Liver (tissue), 9 donors: ENCODE data around the gene SMIM36. TPM values are rescaled to one million over a fixed set of nuclear protein-coding genes. Genes with fewer than 3 reads are reported as not detected.
A peak's percentile ranks its signal among the peaks of the same experiment; 100 is the strongest.

ENCODE experiments used
- DNase-seq: peaks from one replicate; pipeline ENCODE4 v3.0.0-alpha.2; 2017; ENCODE audit warnings: low spot score
- H3K27ac ChIP-seq, 2 donors: one replicate each; pipeline ENCODE4 v1.7.0; 2013; ENCODE audit warnings: inconsistent platforms in 2 of 2, low read length in 2 of 2, control low read depth in 1 of 2, low read depth in 1 of 2, mild to moderate bottlenecking in 1 of 2
- H3K27me3 ChIP-seq, 4 donors: one replicate each; pipeline versions ENCODE4 v1.6.1 to v1.7.0; 2013; ENCODE audit warnings: low read length in 3 of 4, inconsistent platforms in 1 of 4, mild to moderate bottlenecking in 1 of 4, moderate library complexity in 1 of 4; ENCODE audit not compliant: control insufficient read depth in 4 of 4, insufficient read depth in 4 of 4
- H3K36me3 ChIP-seq, 4 donors: one replicate each; pipeline versions ENCODE4 v1.6.1 to v1.7.0; 2013; ENCODE audit warnings: low read length in 3 of 4, mild to moderate bottlenecking in 3 of 4, low read depth in 1 of 4, moderate library complexity in 1 of 4; ENCODE audit not compliant: control insufficient read depth in 4 of 4, insufficient read depth in 3 of 4
- H3K4me1 ChIP-seq, 4 donors: one replicate each; pipeline versions ENCODE4 v1.6.1 to v1.7.0; 2013; ENCODE audit warnings: low read length in 3 of 4, mild to moderate bottlenecking in 3 of 4, moderate library complexity in 1 of 4; ENCODE audit not compliant: control insufficient read depth in 4 of 4, insufficient read depth in 4 of 4
- H3K4me3 ChIP-seq, 3 donors: one replicate each; pipeline versions ENCODE4 v1.6.1 to v1.7.0; 2013; ENCODE audit warnings: low read length in 3 of 3, control low read depth in 1 of 3, low read depth in 1 of 3, mild to moderate bottlenecking in 1 of 3
- H3K9ac ChIP-seq, 2 donors: one replicate each; pipeline ENCODE4 v1.7.0; 2013; ENCODE audit warnings: low read length in 2 of 2, mild to moderate bottlenecking in 2 of 2, moderate library complexity in 2 of 2, control low read depth in 1 of 2, low read depth in 1 of 2
- H3K9me3 ChIP-seq, 4 donors: one replicate each; pipeline versions ENCODE4 v1.6.1 to v1.7.0; 2013; ENCODE audit warnings: low read length in 3 of 4; ENCODE audit not compliant: control insufficient read depth in 4 of 4
- ATF3 ChIP-seq: IDR thresholded peaks from 2 replicates; pipeline ENCODE4 v1.6.1; 2016; ENCODE audit warnings: antibody characterized with exemption
- CTCF ChIP-seq: fragments of 150-350 bp; IDR thresholded peaks from 2 replicates; pipeline ENCODE4 v1.5.1; 2017; ENCODE audit warnings: improper control_type of control experiment, low read depth, low read length; ENCODE audit not compliant: missing input control
- EGR1 ChIP-seq, 2 donors: IDR thresholded peaks; 2 replicates each; pipeline ENCODE4 v1.6.1; 2016 to 2018; ENCODE audit warnings: antibody characterized with exemption in 2 of 2, low read depth in 2 of 2
- FOXA1 ChIP-seq: IDR thresholded peaks from 2 replicates; pipeline ENCODE4 v1.6.1; 2016; ENCODE audit warnings: antibody characterized with exemption
- FOXA2 ChIP-seq: IDR thresholded peaks from 2 replicates; pipeline ENCODE4 v1.6.1; 2016; ENCODE audit warnings: antibody characterized with exemption
- GABPA ChIP-seq, 2 donors: IDR thresholded peaks in 1 of 2; conservative IDR thresholded peaks in 1 of 2; 2 replicates each; pipeline ENCODE4 v1.6.1; 2016; ENCODE audit warnings: antibody characterized with exemption in 2 of 2, mild to moderate bottlenecking in 1 of 2, moderate library complexity in 1 of 2
- HNF4A ChIP-seq, 2 donors: conservative IDR thresholded peaks; 2 replicates each; pipeline ENCODE4 v1.6.1; 2016; ENCODE audit warnings: antibody characterized with exemption in 2 of 2, mild to moderate bottlenecking in 2 of 2
- HNF4G ChIP-seq: IDR thresholded peaks from 2 replicates; pipeline ENCODE4 v1.6.1; 2016; ENCODE audit warnings: antibody characterized with exemption
- JUND ChIP-seq, 2 donors: IDR thresholded peaks; 2 replicates each; pipeline ENCODE4 v1.6.1; 2016; ENCODE audit warnings: antibody characterized with exemption in 2 of 2
- NR2F2 ChIP-seq: IDR thresholded peaks from 2 replicates; pipeline ENCODE4 v1.6.1; 2016; ENCODE audit warnings: antibody characterized with exemption
- RAD21 ChIP-seq, 2 donors: IDR thresholded peaks; 2 replicates each; pipeline ENCODE4 v1.6.1; 2016; ENCODE audit warnings: antibody characterized with exemption in 2 of 2, mild to moderate bottlenecking in 2 of 2
- RXRA ChIP-seq, 2 donors: IDR thresholded peaks; 2 replicates each; pipeline ENCODE4 v1.6.1; 2017 to 2018; ENCODE audit warnings: antibody characterized with exemption in 2 of 2, mild to moderate bottlenecking in 1 of 2
- SP1 ChIP-seq: IDR thresholded peaks from 2 replicates; pipeline ENCODE4 v1.6.1; 2018; ENCODE audit warnings: antibody characterized with exemption, mild to moderate bottlenecking
- TAF1 ChIP-seq: conservative IDR thresholded peaks from 2 replicates; pipeline ENCODE4 v1.6.1; 2016; ENCODE audit warnings: antibody characterized with exemption, mild to moderate bottlenecking
- YY1 ChIP-seq: IDR thresholded peaks from 2 replicates; pipeline ENCODE4 v1.6.1; 2016; ENCODE audit warnings: antibody characterized with exemption, mild to moderate bottlenecking
- ZBTB33 ChIP-seq: IDR thresholded peaks from 2 replicates; pipeline ENCODE4 v1.6.1; 2016; ENCODE audit warnings: antibody characterized with exemption
- WGBS: extraction: QIAGEN DNeasy Blood & Tissue Kit; methylation state at CpG from one replicate; pipeline ENCODE4 v1.1.7; 2013; 5-methylcytosine and 5-hydroxymethylcytosine counted together
- polyA plus RNA-seq, 2 donors: library from polyadenylated mRNA; stranded (reverse) in 1 of 2; unstranded in 1 of 2; fragments of 200-250 nt in 1 of 2; fragments of >200 nt in 1 of 2; fragmentation: Nextera tagmentation in 1 of 2; extraction: Ambion mirVana in 1 of 2; gene quantifications; one replicate each; pipeline versions ENCODE4 v1.2.1 to v1.2.3, GENCODE V29; 2013 to 2015
- total RNA-seq, 2 donors: library from RNA; depleted of rRNA; stranded (reverse); fragments of >200 nt; gene quantifications; one replicate each; pipeline ENCODE4 v1.2.3, GENCODE V29; 2014
- TF ChIP-seq, protein P1 (sequence below): IDR thresholded peaks from 2 replicates; pipeline ENCODE4 v1.6.1; 2016; ENCODE audit warnings: antibody characterized with exemption
- TF ChIP-seq, protein P2 (sequence below): IDR thresholded peaks from 2 replicates; pipeline ENCODE4 v1.6.1; 2016; ENCODE audit warnings: antibody characterized with exemption, mild to moderate bottlenecking
- donor health status: healthy.
- donor health status: healthy.
- donor health status: healthy.
- donor health status: healthy.
- donor health status: healthy.

SMIM36 gene
- total and polyA plus RNA-seq, 4 donors, result not detected

- TF ChIP-seq CTCF (no peak), ATF3 (no peak)
Observed at GRCh38 chr17:55532670-55533069, 21.4 kb upstream of the SMIM36 start (continued).

DNA sequence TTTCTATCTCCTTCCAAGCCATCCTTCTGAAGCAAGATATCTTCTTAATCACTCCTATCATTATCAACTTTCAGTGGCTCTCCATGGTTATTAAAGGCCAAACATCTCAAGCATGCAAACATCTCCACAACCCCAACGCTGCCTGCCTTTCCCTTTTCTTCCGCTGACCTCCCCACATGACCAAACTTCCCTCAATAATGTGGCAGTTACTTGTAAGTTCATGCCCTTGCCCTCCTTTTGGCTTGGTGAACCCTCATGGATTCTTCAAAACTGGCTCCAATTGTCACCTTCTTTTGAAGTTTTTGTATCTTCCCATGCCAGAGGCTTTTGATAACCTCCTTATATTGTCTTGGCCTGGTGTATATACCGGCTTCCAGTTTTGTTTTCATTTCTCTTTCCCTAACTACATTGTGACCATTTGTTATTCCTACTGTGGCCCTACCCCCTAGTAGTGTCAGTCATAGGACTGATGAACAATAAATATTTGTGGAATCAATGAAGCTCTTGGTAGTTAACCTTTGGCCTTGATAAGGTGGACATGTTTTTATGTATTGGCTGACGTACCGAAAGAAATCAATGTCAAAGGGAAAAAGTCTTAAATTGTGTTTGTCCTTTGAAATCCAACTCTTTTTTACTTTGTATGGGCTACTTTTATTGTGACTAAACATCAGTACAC is 19.9 kb upstream of the SMIM36 start:
- 38% methylated on average over 5 of the region's 5 CpGs for WGBS
- Histone ChIP-seq H3K27ac (peak overlapping the region; percentile 64 to 74), H3K9me3 (no peaks in the 10 kb centered on the region), H3K36me3 (no peaks in the 10 kb centered on the region), H3K9ac (peak overlapping the region in 1 of 2 donors; percentile 51), H3K27me3 (no peaks in the 10 kb centered on the region), H3K4me1 (peaks cover 4 to 34% (median 25%) of the 10 kb centered on the region in 4 donors), H3K4me3 (peak overlapping the region; percentile 20 to 63 (median 43))
- DNase-seq, result no peak
- TF ChIP-seq JUND (IDR thresholded peaks at IDR 0.05) (peak; percentile 54 to 81), ZBTB33 (peak; percentile 69), HNF4G (no peak), SP1 (peak; percentile 94), NR2F2 (peak; percentile 80), GABPA (IDR thresholded peaks at IDR 0.05 in 1 of 2, conservative IDR thresholded peaks at IDR 0.05 in 1 of 2) (peak in 1 of 2 donors; percentile 35), TAF1 (no peak), RAD21 (IDR thresholded peaks at IDR 0.05) (peak; percentile 43 to 58), CTCF (no peak), FOXA2 (peak; percentile 67), HNF4A (conservative IDR thresholded peaks at IDR 0.05) (peak; percentile 76 to 86), EGR1 (IDR thresholded peaks at IDR 0.05; ENCODE audit: low read depth in 2 of 2) (peak in 1 of 2 donors; percentile 61), ATF3 (peak; percentile 15), FOXA1 (peak; percentile 48), YY1 (peak; percentile 91), RXRA (IDR thresholded peaks at IDR 0.05) (peak; percentile 88 to 93)
- TF ChIP-seq, protein P1, sequence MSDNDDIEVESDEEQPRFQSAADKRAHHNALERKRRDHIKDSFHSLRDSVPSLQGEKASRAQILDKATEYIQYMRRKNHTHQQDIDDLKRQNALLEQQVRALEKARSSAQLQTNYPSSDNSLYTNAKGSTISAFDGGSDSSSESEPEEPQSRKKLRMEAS, result peak; percentile 72
- TF ChIP-seq, protein P2, sequence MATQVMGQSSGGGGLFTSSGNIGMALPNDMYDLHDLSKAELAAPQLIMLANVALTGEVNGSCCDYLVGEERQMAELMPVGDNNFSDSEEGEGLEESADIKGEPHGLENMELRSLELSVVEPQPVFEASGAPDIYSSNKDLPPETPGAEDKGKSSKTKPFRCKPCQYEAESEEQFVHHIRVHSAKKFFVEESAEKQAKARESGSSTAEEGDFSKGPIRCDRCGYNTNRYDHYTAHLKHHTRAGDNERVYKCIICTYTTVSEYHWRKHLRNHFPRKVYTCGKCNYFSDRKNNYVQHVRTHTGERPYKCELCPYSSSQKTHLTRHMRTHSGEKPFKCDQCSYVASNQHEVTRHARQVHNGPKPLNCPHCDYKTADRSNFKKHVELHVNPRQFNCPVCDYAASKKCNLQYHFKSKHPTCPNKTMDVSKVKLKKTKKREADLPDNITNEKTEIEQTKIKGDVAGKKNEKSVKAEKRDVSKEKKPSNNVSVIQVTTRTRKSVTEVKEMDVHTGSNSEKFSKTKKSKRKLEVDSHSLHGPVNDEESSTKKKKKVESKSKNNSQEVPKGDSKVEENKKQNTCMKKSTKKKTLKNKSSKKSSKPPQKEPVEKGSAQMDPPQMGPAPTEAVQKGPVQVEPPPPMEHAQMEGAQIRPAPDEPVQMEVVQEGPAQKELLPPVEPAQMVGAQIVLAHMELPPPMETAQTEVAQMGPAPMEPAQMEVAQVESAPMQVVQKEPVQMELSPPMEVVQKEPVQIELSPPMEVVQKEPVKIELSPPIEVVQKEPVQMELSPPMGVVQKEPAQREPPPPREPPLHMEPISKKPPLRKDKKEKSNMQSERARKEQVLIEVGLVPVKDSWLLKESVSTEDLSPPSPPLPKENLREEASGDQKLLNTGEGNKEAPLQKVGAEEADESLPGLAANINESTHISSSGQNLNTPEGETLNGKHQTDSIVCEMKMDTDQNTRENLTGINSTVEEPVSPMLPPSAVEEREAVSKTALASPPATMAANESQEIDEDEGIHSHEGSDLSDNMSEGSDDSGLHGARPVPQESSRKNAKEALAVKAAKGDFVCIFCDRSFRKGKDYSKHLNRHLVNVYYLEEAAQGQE, result peak; percentile 72
